Suppressor macrophage treated with lipopolysaccharide for 4 hours (primary cell): ENCODE data around the gene TMEM164.
A peak's percentile ranks its signal among the peaks of the same experiment; 100 is the strongest.

Experiments
- DNase-seq: peaks from one replicate; pipeline ENCODE4 v3.0.0-alpha.2; 2020

The TMEM164 gene

GRCh38 chrX:110173192-110174175 is 170.6 kb downstream of the TMEM164 start:
- no peak for DNase-seq

GRCh38 chrX:110175146-110175545 is 172.2 kb downstream of the TMEM164 start:
- peak; percentile 25 for DNase-seq

DNA sequence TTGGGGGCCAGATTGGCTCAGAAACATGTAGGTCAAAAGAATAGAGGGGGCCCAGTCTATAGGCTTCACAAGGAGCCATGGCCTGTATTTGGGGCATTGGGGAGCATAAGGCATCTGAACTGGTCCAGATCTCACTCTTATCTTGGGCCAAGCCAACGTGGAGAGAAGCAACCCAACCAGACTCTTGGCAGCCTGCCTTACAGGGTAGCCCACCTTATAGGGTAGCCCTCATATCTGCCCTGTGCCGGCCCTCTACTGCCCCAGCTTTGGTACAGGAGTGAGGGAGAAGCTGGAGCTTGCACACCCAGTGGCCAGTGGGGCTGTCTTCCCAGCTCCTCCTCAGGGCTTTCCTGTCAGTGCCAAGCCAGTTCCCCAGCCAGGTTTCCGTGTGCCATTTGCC is 172.8 kb downstream of the TMEM164 start:
- no peak for DNase-seq

GRCh38 chrX:110178179-110178865 is 175.4 kb downstream of the TMEM164 start:
- no peak for DNase-seq

GRCh38 chrX:110180176-110180927 is 177.4 kb downstream of the TMEM164 start:
- no peak for DNase-seq

DNA sequence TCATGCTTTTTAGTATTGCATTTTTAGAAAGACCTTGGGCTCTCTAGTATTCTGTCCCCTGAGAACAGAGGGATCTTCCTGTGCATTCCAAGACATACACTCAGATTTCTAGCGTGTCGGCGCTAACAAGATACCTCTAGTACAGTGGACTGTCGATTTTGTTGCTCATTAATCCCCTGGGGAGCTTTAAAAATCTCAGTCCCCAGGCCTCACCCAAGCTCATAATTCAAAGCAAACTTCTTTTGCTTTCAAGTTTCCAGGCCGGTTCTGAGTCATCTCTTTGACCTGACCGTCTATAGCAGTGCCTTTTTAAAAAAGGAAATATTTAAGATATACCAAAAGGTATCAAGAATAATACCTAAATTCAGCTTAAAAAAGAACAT is 178.0 kb downstream of the TMEM164 start:
- no peak for DNase-seq

DNA sequence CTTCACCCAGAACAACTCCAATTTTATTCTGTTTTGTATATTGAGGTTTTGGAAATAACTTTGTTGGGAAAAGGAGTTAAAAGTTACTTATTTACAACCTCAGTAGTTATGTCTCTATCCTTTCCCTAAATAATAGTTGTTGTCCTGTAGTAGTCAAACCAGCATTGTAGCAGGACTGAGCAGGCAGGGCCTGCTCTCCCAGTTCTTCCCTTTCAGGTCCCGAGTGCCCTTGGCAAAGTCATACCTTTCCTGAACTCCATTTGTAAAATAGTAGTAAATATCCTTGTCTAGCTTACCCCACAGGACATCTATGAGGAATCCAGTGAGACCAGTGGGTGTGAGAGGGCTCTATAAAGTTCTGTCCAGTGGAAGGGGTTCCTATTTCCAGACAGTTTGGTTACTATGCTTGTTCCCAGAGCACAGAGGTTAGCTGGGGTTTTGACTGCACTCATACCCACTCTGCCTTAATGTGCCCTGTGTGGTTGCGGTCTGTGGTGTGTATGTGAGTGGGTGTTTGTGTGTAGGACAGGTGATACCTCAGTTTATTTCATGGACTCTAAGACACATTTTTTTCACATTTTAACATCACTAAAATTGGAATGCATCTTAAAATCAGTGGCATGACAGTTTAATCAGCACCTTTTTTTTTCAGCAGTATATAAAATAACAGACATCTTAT is 178.7 kb downstream of the TMEM164 start:
- no peak for DNase-seq

GRCh38 chrX:110182362-110182761 is 179.4 kb downstream of the TMEM164 start:
- no peak for DNase-seq

- DNase-seq: no peak
Observed at GRCh38 chrX:110182865-110183264, 180.0 kb downstream of the TMEM164 start.

DNA sequence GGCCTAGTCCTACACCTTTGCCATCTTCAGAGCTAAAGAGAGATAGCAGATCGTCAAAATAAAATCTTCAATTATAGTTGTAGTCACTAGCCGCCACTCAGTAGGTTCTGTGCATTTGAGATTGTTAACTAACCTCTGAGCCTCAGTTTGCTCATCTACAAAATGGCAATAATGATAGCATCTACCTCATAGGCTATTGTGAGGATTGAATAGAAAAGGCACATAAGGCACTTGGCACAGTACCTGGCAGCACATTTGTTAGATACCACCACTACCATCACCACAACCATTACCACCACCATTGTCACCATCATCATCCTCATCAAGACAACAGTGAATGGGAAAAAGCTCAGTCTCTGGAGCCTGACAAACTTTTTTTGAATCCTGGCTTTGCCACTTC is 180.4 kb downstream of the TMEM164 start:
- DNase-seq: no peak

DNA sequence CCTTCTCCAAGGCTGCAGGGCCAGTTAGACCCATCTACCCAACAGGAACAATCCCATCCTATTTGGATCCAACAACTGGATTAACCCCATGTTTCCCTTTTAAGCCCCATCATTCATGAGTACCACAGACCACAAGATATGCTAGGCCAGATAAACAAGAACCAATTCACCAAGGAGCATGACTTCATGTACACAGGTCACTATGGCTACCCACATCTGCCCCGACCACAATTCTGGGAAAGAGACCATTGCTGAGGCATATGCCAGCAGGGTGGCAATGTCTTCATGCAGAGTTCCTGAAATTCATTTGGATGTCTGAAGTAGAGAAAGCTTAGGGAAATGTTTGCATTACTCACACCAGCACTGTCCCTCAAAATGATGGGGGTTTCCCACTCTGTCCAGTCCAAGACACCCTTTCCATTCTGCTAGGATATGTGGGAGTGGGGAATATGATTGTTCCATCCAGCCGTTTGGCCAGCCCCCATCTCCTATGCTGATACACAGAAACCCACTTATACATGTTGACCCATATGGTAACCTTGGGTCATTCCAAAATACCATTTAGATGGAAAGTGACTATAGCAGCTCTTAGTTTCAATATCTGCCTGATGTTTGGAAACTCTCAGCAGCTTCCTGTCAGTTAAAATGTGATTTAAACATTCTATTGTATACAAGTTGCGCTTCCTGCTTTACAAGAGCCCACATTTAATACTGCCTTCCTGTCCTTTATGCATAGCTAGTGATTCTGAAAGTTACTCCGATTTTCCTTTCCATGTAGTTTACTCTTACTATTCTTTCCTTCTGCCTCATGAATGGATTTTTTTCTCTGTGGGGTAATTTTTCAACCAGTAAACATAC is 186.0 kb downstream of the TMEM164 start:
- DNase-seq: peak; percentile 71

- DNase-seq: no peak
Observed at GRCh38 chrX:110192516-110192915, 189.6 kb downstream of the TMEM164 start.

DNA sequence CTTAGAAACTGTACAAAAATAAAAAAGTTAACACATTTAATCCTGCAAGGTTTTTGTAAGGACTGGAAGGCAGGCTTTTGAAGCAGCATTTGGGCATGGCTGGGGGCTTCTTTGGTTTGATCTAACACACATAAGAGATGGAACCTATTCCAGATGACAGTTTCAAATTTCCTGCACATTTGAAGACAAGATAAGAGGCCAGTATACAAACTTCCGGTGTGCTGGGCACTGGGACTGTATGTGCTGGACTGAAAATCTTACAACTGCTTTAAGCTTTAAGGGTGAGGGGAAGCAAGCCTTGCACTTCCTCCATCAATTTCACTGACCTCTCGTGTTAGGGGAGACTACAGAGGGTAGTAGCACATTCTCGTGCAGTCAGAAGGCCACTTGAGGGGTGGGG is 192.1 kb downstream of the TMEM164 start:
- DNase-seq: no peak

- no peak for DNase-seq
Observed at GRCh38 chrX:110201799-110202198, 198.9 kb downstream of the TMEM164 start.

GRCh38 chrX:110204986-110205385 is 202.1 kb downstream of the TMEM164 start:
- peak; percentile 18 for DNase-seq

DNA sequence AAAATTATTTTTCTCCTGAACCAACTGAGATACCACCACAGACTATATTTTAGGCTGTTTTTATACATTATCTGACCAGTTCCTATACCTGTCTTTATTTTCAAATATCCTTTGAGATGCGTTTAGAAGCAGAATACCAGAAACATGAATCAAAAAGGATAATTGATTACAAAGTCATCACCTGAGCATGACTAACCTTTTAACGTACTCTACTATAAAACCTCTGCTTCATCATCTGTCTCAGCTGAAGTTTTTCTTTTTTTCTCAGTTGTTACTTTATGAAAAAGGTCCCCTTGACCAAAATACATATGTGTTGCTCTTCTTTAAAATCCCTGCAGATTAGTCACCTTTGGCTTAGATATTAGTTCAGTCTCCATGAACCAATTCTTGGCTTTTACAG is 205.2 kb downstream of the TMEM164 start:
- DNase-seq: no peak

- DNase-seq: no peak
Observed at GRCh38 chrX:110210417-110211139, 207.7 kb downstream of the TMEM164 start.

- DNase-seq: no peak
Observed at GRCh38 chrX:110211340-110211739, 208.4 kb downstream of the TMEM164 start.

- no peak for DNase-seq
Observed at GRCh38 chrX:110212299-110212698, 209.4 kb downstream of the TMEM164 start.

DNA sequence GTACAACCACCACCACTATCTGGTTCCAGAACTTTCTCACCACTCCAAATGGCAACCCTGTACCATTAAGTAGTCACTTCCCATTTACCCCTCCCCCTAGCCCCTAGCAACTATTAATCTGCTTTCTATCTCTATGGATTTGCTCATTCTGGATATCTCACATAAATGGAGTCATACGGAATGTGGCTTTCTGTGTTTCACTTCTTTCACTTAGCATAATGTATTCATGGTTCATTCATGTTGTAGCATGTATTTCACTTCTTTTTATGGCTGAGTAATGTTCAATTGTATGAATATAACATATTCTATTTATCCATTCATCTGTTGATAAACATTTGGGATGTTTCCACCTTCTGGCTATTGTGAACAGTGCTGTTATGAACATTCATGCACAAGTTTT is 210.3 kb downstream of the TMEM164 start:
- no peak for DNase-seq

- DNase-seq: no peak
Observed at GRCh38 chrX:110214684-110215083, 211.8 kb downstream of the TMEM164 start.
